ENCODE data around the gene BRIP1.

- TF ChIP-seq CTCF (IDR thresholded peaks at IDR 0.05) (no peak), ZFX (IDR thresholded peaks at IDR 0.05; ENCODE audit: borderline replicate concordance) (no peak)
Observed at GRCh38 chr17:61794242-61794641, 69.1 kb downstream of the BRIP1 start.
